Smooth muscle cell (in vitro differentiated cells): ENCODE measurements around the gene HAUS5. TPM values are rescaled to one million over a fixed set of nuclear protein-coding genes. Genes with fewer than 3 reads are reported as not detected.

ENCODE experiments used
- DNase-seq: peaks from one replicate; lab custom pipeline; 2025; ENCODE audit not compliant: unreplicated experiment; lab: John Stamatoyannopoulos, UW
- H2AFZ ChIP-seq: fragments of 200-600 bp; sonication (generic); 2 replicates; pipeline ENCODE4 v1.6.0; 2016; ENCODE audit warnings: antibody characterized with exemption, low read depth, mild to moderate bottlenecking
- H3F3A ChIP-seq: fragments of 200-600 bp; sonication (generic); 2 replicates; pipeline ENCODE4 v1.6.0; 2017; ENCODE audit warnings: antibody characterized with exemption, low read depth
- H3K27ac ChIP-seq: fragments of 200-600 bp; sonication (generic); 2 replicates; pipeline ENCODE4 v1.5.1; 2016; ENCODE audit warnings: low read depth, mild to moderate bottlenecking
- H3K27me3 ChIP-seq: fragments of 200-600 bp; sonication (generic); 2 replicates; pipeline ENCODE4 v1.6.1; 2016; ENCODE audit warnings: low read depth, mild to moderate bottlenecking
- H3K36me3 ChIP-seq: fragments of 200-600 bp; sonication (generic); 2 replicates; pipeline ENCODE4 v1.5.1; 2016; ENCODE audit warnings: low read depth
- H3K4me1 ChIP-seq: fragments of 200-600 bp; sonication (generic); 2 replicates; pipeline ENCODE4 v1.5.1; 2016; ENCODE audit warnings: low read depth
- H3K4me2 ChIP-seq: fragments of 200-600 bp; sonication (generic); 2 replicates; pipeline ENCODE4 v1.6.0; 2016; ENCODE audit warnings: mild to moderate bottlenecking
- H3K4me3 ChIP-seq: fragments of 200-600 bp; sonication (generic); 2 replicates; pipeline ENCODE4 v1.5.1; 2016; ENCODE audit warnings: mild to moderate bottlenecking
- H3K79me2 ChIP-seq: fragments of 200-600 bp; sonication (generic); 2 replicates; pipeline ENCODE4 v1.6.0; 2016; ENCODE audit warnings: low read depth, mild to moderate bottlenecking
- H3K9ac ChIP-seq: fragments of 200-600 bp; sonication (generic); 2 replicates; pipeline ENCODE4 v1.6.0; 2016; ENCODE audit warnings: low read depth
- H3K9me3 ChIP-seq: fragments of 200-600 bp; sonication (generic); replicated peaks from 2 replicates; pipeline ENCODE4 v1.5.1; 2016; ENCODE audit warnings: low read depth
- H4K20me1 ChIP-seq: fragments of 200-600 bp; sonication (generic); 2 replicates; pipeline ENCODE4 v1.6.0; 2016; ENCODE audit warnings: low read depth
- CTCF ChIP-seq: fragments of 200-600 bp; sonication (generic); IDR thresholded peaks from 2 replicates; pipeline ENCODE4 v1.5.1; 2017; ENCODE audit warnings: borderline replicate concordance, mild to moderate bottlenecking, antibody characterized with exemption; ENCODE audit not compliant: insufficient read depth, poor library complexity, severe bottlenecking
- WGBS: methylation state at CpG from one replicate; pipeline ENCODE4 v1.1.7; 2016; ENCODE audit warnings: low lambda C conversion rate; 5-methylcytosine and 5-hydroxymethylcytosine counted together
- polyA plus RNA-seq: library from polyadenylated mRNA; unstranded; fragments of >200 nt; fragmentation: Nextera tagmentation; extraction: Ambion mirVana; gene quantifications from 2 replicates; pipeline ENCODE4 v1.2.1, GENCODE V29; 2016
- total RNA-seq: library from RNA; depleted of rRNA; stranded (reverse); fragments of >200 nt; gene quantifications from 2 replicates; pipeline ENCODE4 v1.2.3, GENCODE V29; 2014

The HAUS5 gene
- total and polyA plus RNA-seq, 2 experiments from 2014 or later, result 6.4 to 14.0 TPM

GRCh38 chr19:35571406-35571965 is 41.0 kb upstream of the HAUS5 start:
- no peaks in the 10 kb centered on the region for H4K20me1 ChIP-seq
- no peak overlapping the region for H3K9ac ChIP-seq
- H3K9me3 ChIP-seq, result no peaks in the 10 kb centered on the region
- H3K4me2 ChIP-seq, result no peak overlapping the region
- no peaks in the 10 kb centered on the region for H3K79me2 ChIP-seq
- H3F3A ChIP-seq, result no peaks in the 10 kb centered on the region
- no peaks in the 10 kb centered on the region for H3K4me1 ChIP-seq
- H3K27ac ChIP-seq, result no peak overlapping the region
- 93% methylated on average over 1 of the region's 1 CpG for WGBS
- H3K36me3 ChIP-seq, result no peaks in the 10 kb centered on the region
- DNase-seq, result no peak
- H2AFZ ChIP-seq, result no peak overlapping the region
- TF ChIP-seq CTCF, result no peak
- no peak overlapping the region for H3K4me3 ChIP-seq
- H3K27me3 ChIP-seq, result peaks cover 4% of the 10 kb centered on the region

- WGBS, result 57% methylated on average over 1 of the region's 1 CpG
Observed at GRCh38 chr19:35577918-35578317, 34.6 kb upstream of the HAUS5 start.

GRCh38 chr19:35578707-35579106 is 33.8 kb upstream of the HAUS5 start:
- H2AFZ ChIP-seq, result no peak overlapping the region
- H3K9ac ChIP-seq, result no peak overlapping the region
- H3K4me2 ChIP-seq, result no peak overlapping the region
- no peaks in the 10 kb centered on the region for H3K4me1 ChIP-seq
- H3K27me3 ChIP-seq, result no peaks in the 10 kb centered on the region
- 80% methylated on average over 7 of the region's 7 CpGs for WGBS
- H3K36me3 ChIP-seq, result no peaks in the 10 kb centered on the region
- no peaks in the 10 kb centered on the region for H3K79me2 ChIP-seq
- no peak for DNase-seq
- no peaks in the 10 kb centered on the region for H3F3A ChIP-seq
- no peak overlapping the region for H3K4me3 ChIP-seq
- no peaks in the 10 kb centered on the region for H4K20me1 ChIP-seq
- no peak for TF ChIP-seq CTCF
- no peak overlapping the region for H3K27ac ChIP-seq
- H3K9me3 ChIP-seq, result no peaks in the 10 kb centered on the region

More at GRCh38 chr19:35577918-35578317, 34.6 kb upstream of the HAUS5 start:
- no peak for DNase-seq
- H3F3A ChIP-seq, result no peaks in the 10 kb centered on the region
- no peak overlapping the region for H3K4me2 ChIP-seq
- no peak overlapping the region for H2AFZ ChIP-seq
- H3K9me3 ChIP-seq, result no peaks in the 10 kb centered on the region
- no peak overlapping the region for H3K9ac ChIP-seq
- no peak for TF ChIP-seq CTCF
- H3K27me3 ChIP-seq, result no peaks in the 10 kb centered on the region
- H3K4me3 ChIP-seq, result no peak overlapping the region
- H3K27ac ChIP-seq, result no peak overlapping the region
- H3K79me2 ChIP-seq, result no peaks in the 10 kb centered on the region
- no peaks in the 10 kb centered on the region for H3K36me3 ChIP-seq
- H4K20me1 ChIP-seq, result no peaks in the 10 kb centered on the region
- no peaks in the 10 kb centered on the region for H3K4me1 ChIP-seq

- Histone ChIP-seq H2AFZ (no peak overlapping the region), H3K79me2 (no peaks in the 10 kb centered on the region), H4K20me1 (no peaks in the 10 kb centered on the region), H3K4me2 (no peak overlapping the region), H3K27ac (no peak overlapping the region), H3K9me3 (no peaks in the 10 kb centered on the region), H3K4me1 (no peaks in the 10 kb centered on the region), H3K27me3 (peaks cover 6% of the 10 kb centered on the region), H3K4me3 (no peak overlapping the region), H3F3A (no peaks in the 10 kb centered on the region), H3K9ac (no peak overlapping the region), H3K36me3 (no peaks in the 10 kb centered on the region)
- TF ChIP-seq CTCF, result no peak
- DNase-seq, result no peak
- 95% methylated on average over 1 of the region's 1 CpG for WGBS
Observed at GRCh38 chr19:35582760-35583159, 29.8 kb upstream of the HAUS5 start.
